GM10266 (cell line): Measurements from ENCODE around the gene SSTR4.
"Not testable (repeated sequence)": the region's sequence is repeated elsewhere in the genome, so short reads cannot be mapped to it uniquely, and the experiment has no call there.

Experiments used
- DNase-seq: peaks from one replicate; pipeline ENCODE4 v3.0.0; 2012; ENCODE audit errors: extremely low spot score
- CTCF ChIP-seq: IDR thresholded peaks from 2 replicates; pipeline ENCODE4 v1.5.1; 2012; ENCODE audit warnings: mild to moderate bottlenecking, low read depth; ENCODE audit not compliant: control insufficient read depth, insufficient read depth; ENCODE audit errors: missing control alignments

SSTR4 gene

GRCh38 chr20:23034721-23035671, at the start of gene SSTR4:
Gene SSTR4, plus strand, starts transcription at chr20:23035312. Its CDS starts 172 bp downstream, at chr20:23035484.
- DNase-seq = no peak
- TF ChIP-seq CTCF = no peak

GRCh38 chr20:22986601-22987000, 48.5 kb upstream of the SSTR4 start:
- no peak for DNase-seq
- no peak for TF ChIP-seq CTCF

- not testable (repeated sequence) for DNase-seq
These were observed 43.7 kb upstream of the SSTR4 start for GRCh38 chr20:22991424-22991823.

- TF ChIP-seq CTCF = no peak
- no peak for DNase-seq
These were observed 41.3 kb upstream of the SSTR4 start for GRCh38 chr20:22993823-22994222.

- TF ChIP-seq CTCF = no peak
- no peak for DNase-seq
These were observed 39.2 kb upstream of the SSTR4 start for GRCh38 chr20:22995923-22996322.

GRCh38 chr20:22998476-22998875, 36.6 kb upstream of the SSTR4 start:
- TF ChIP-seq CTCF = no peak
- no peak for DNase-seq

GRCh38 chr20:22999756-23000155, 35.4 kb upstream of the SSTR4 start:
- no peak for TF ChIP-seq CTCF
- DNase-seq = no peak
